Adrenal gland (tissue), 12 donors: Measurements from ENCODE around the gene C10orf67. TPM values are rescaled to one million over a fixed set of nuclear protein-coding genes. Genes with fewer than 3 reads are reported as not detected.

ENCODE experiments used
- DNase-seq, 7 donors: peaks; one replicate each; pipeline ENCODE4 v3.0.0-alpha.2; 2019 to 2020
- H3K27ac ChIP-seq, 5 donors: fragments of 200-600 bp; sonication (generic) in 4 of 5; 1 replicate in 3 of 5; 2 replicates in 2 of 5; pipeline versions ENCODE4 v1.5.1 to v1.8.0; 2016 to 2020; ENCODE audit warnings: mild to moderate bottlenecking in 1 of 5
- H3K27me3 ChIP-seq: fragments of 200-600 bp; 2 replicates; pipeline ENCODE4 v1.8.0; 2021
- H3K36me3 ChIP-seq, 2 donors: fragments of 200-600 bp; replicated peaks in 1 of 2; 1 replicate in 1 of 2; 2 replicates in 1 of 2; pipeline versions ENCODE4 v1.5.1 to v1.8.0; 2018 to 2022
- H3K4me1 ChIP-seq, 2 donors: fragments of 200-600 bp; replicated peaks in 1 of 2; 1 replicate in 1 of 2; 2 replicates in 1 of 2; pipeline versions ENCODE4 v1.5.1 to v1.8.0; 2018 to 2021
- H3K4me3 ChIP-seq, 4 donors: fragments of 200-600 bp; sonication (generic) in 3 of 4; one replicate each; pipeline ENCODE4 v1.5.1; 2016 to 2018
- H3K9me3 ChIP-seq, 3 donors: fragments of 200-600 bp; sonication (generic) in 1 of 3; replicated peaks in 1 of 3; 1 replicate in 2 of 3; 2 replicates in 1 of 3; pipeline versions ENCODE4 v1.5.1 to v1.8.0; 2016 to 2021
- CTCF ChIP-seq, 6 experiments: fragments of 450-650 bp in 4 of 6; fragments of 200-600 bp in 2 of 6; sonication (generic) in 1 of 6; IDR thresholded peaks; 1 replicate in 5 of 6; 2 replicates in 1 of 6; pipeline versions ENCODE4 v1.5.1 to v1.8.0; 2016 to 2021; ENCODE audit warnings: antibody characterized with exemption in 6 of 6, mild to moderate bottlenecking in 2 of 6, moderate library complexity in 1 of 6
- POLR2A ChIP-seq, 2 donors: fragments of 450-650 bp; IDR thresholded peaks; one replicate each; pipeline ENCODE4 v1.6.1; 2017; ENCODE audit warnings: antibody characterized with exemption in 2 of 2, mild to moderate bottlenecking in 2 of 2, moderate library complexity in 1 of 2
- WGBS, 4 donors: extraction: QIAGEN DNeasy Blood & Tissue Kit in 2 of 4; methylation state at CpG; one replicate each; pipeline versions ENCODE4 v1.1.5 to v1.1.7; 2013 to 2017; 5-methylcytosine and 5-hydroxymethylcytosine counted together
- intact Hi-C, 2 donors: fragments of 100-400 bp; cut with DNase I; formaldehyde crosslinking; loops; one replicate each; pipeline versions ENCODE4 v1.14.1 to v1.15.0; 2022 to 2023
- polyA plus RNA-seq, 3 donors: library from polyadenylated mRNA; stranded (reverse); fragments of 200-250 nt in 2 of 3; fragments of 350-450 nt in 1 of 3; fragmentation: Illumina TruSeq in 1 of 3; extraction: RNeasy Lipid Tissue Mini Kit (QIAGEN cat#74804) in 1 of 3; gene quantifications; one replicate each; pipeline ENCODE4 v1.2.3, GENCODE V29; 2013 to 2014
- total RNA-seq, 9 donors: library from RNA; depleted of rRNA in 4 of 9; stranded (reverse); fragments of >200 nt in 4 of 9; fragments of 120-200 nt in 1 of 9; fragmentation: NEBNext Ultra II Directional in 1 of 9; extraction: Animal tissue kit (Norgen Biotek cat#: 25700) in 1 of 9; gene quantifications; one replicate each; pipeline versions ENCODE4 v1.1.0 to v1.2.4, GENCODE V29; 2013 to 2023
- donor health status: healthy with polysubstance abuse.
- donor health status: Bipolar disorder and iron deficiency.
- donor health status: DM: yes; HTN: yes; CAD: no.
- donor health status: DM: no; HTN: no; CAD: no.
- donor health status: DM: no; HTN: no; CAD: no.
- donor health status: DM: yes; HTN: yes; CAD: no.

Gene C10orf67
- total and polyA plus RNA-seq, 12 donors: 0.03 to 0.50 (median 0.18) TPM; not detected in 6

GRCh38 chr10:23174977-23175512 is 169.6 kb downstream of the C10orf67 start:
- no peaks in the 10 kb centered on the region for H3K36me3 ChIP-seq
- H3K27ac ChIP-seq: no peak overlapping the region
- 38 to 52% (median 43%) methylated on average over 7 to 14 of the region's 14 CpGs for WGBS, 4 donors
- H3K4me3 ChIP-seq: no peak overlapping the region
- TF ChIP-seq CTCF (IDR thresholded peaks at IDR 0.05) (no peak), POLR2A (IDR thresholded peaks at IDR 0.05) (no peak)
- no peaks in the 10 kb centered on the region for H3K9me3 ChIP-seq
- peaks cover 0 to 7% of the 10 kb centered on the region in 2 donors for H3K4me1 ChIP-seq
- DNase-seq: no peak
- H3K27me3 ChIP-seq: peaks cover 69% of the 10 kb centered on the region
- intact Hi-C loops: no loop called here

GRCh38 chr10:23174074-23174976 is 170.3 kb downstream of the C10orf67 start:
- no peak for DNase-seq
- intact Hi-C loops: no loop called here
- Histone ChIP-seq H3K36me3 (no peaks in the 10 kb centered on the region), H3K9me3 (no peaks in the 10 kb centered on the region), H3K27me3 (peaks cover 69% of the 10 kb centered on the region), H3K4me3 (no peak overlapping the region), H3K4me1 (peaks cover 0 to 7% of the 10 kb centered on the region in 2 donors), H3K27ac (no peak overlapping the region)
- WGBS, 4 donors: 4 to 6% (median 5%) methylated on average over 25 to 88 of the region's 88 CpGs
- TF ChIP-seq POLR2A (IDR thresholded peaks at IDR 0.05) (no peak), CTCF (IDR thresholded peaks at IDR 0.05) (no peak)

- peaks cover 0 to 7% of the 10 kb centered on the region in 2 donors for H3K4me1 ChIP-seq
- H3K27me3 ChIP-seq: peaks cover 63% of the 10 kb centered on the region
- H3K9me3 ChIP-seq: no peaks in the 10 kb centered on the region
- no peak for DNase-seq
- no peak overlapping the region for H3K4me3 ChIP-seq
- TF ChIP-seq POLR2A (IDR thresholded peaks at IDR 0.05) (no peak), CTCF (IDR thresholded peaks at IDR 0.05) (no peak)
- 0 to 2% (median 1%) methylated on average over 14 to 82 of the region's 82 CpGs for WGBS, 4 donors
- intact Hi-C loops: no loop called here
- no peaks in the 10 kb centered on the region for H3K36me3 ChIP-seq
- H3K27ac ChIP-seq: no peak overlapping the region
These were observed 171.2 kb downstream of the C10orf67 start for GRCh38 chr10:23173214-23174073.
